NCI-H1092 (cell line): ENCODE results near the gene SPDYA.
"Not testable (repeated sequence)": the region's sequence is repeated elsewhere in the genome, so short reads cannot be mapped to it uniquely, and the experiment has no call there.

Source experiments
- DNase-seq: peaks from one replicate; lab custom pipeline; 2025; lab: John Stamatoyannopoulos, UW

The SPDYA gene

DNA sequence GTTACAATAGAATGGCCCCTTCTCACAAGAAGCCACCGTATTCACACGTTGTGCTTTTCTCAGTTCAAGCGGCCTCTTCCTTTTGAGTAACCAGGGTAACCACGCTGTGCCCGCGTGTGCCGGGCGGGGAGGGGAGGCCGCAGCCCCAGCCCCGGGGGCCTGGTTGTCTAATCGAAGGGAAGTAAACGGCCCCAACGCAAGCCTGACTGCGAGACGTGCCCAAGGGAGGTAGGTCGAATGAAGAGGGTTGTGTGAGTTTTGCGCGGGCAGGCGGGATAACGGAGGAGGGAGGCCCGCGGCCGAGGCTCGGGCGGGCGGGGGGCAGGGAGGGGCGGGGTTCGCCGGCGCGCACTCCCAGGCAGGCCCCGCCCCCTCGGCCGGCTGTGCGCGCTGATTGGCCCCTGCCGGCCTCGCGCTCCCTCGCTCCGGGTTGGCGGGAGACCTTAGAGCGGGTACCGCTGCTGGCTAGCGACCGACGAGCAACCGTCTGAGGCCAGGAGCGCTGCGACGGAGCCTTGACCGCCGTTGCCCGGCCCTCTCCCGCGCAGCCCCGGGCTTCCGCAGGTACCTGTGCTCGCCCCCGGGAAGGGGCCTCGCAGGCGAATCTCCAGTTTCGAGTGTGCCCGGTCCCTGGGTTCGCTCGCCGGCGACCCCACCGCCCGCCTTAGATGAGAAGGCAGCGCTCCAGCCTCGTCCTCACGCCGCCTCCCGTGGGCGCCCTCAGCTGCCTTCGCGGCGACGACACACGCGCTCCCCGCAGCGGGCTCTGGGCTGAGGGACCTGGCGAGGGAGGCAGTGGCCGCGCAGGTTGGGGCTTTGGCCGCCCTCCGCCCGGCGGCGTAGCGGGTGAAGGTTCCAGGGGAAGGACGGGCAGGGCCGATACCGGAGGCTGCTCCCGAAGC, at the start of gene SPDYA:
SPDYA (plus strand) TSS at position 451 of the 902 bp plus-strand sequence. CDS start 5,181 bp downstream, outside the sequence.
- peak; percentile 64 for DNase-seq

DNA sequence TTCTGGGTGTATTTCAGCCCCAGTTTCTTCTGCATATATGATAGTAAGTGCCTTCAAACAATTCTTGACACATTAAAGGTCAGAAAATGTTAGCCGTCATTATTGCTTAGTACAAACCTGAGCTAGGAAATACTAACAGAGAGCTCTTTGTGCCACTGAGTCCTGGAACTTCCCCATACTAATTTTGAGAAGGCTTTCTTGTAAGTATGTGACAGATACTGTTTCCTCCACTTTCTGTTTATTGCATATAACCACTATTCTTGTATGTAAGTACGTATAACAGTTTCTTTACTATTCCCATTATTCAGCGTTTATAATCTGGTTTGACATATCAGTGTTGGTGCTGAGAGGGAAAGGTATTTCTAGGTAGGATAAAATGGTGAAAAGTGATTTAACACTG, 49.2 kb upstream of the SPDYA start:
- no peak for DNase-seq

DNA sequence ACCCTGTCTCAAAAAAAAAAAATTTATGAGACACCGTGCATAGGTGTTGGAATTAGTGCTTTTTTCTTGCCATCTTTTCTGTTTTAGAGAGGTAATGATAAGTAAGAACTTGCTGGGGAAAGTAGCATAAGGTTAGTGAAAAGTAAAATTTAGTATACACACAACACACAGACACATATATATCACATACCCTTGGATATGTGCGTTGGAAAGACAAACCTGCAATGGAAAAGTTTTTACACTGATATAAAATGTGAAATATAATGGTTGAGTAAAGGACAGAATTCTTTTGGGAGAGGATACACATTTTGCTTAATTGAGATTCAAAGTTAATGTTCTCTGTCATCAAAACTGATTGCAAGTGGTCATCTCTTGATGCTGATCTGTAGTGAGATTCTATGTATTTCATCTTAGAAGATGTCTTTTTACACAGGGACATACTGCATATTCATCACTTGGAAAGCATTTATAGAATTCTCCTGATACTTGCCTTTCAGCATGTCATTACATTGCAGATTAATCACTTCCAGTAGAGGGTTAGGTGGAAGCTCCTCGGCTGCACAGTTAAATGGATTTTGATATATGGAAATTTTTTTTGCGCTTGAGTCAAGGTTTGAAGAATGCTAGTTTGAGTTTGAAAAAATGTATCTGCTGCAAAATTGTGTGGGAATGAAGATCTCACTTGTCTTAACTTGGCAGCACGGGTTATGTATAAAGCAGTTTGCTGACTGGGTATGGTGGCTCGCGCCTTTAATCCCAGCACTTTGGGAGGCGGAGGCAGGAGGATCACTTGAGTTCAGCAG, 45.5 kb upstream of the SPDYA start:
- DNase-seq = no peak

DNA sequence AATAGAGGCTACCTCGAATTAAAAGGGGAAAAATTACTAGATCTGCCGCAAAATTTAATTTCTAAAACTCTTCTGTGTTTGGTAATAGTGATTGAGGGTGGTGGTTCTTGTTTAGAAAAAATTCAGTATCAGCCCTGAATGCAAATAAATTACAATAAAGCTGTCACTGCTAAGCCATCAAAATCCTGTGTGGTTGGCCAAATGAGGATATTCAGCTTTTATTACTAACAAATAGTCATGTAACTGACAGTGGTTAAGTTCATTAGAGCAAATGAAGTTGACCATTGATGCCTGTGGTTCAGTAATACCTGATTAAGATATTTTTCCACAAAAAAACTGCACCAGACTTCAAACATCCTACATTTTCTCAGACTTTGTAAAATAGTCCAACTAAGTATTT, 44.6 kb upstream of the SPDYA start:
- no peak for DNase-seq

DNA sequence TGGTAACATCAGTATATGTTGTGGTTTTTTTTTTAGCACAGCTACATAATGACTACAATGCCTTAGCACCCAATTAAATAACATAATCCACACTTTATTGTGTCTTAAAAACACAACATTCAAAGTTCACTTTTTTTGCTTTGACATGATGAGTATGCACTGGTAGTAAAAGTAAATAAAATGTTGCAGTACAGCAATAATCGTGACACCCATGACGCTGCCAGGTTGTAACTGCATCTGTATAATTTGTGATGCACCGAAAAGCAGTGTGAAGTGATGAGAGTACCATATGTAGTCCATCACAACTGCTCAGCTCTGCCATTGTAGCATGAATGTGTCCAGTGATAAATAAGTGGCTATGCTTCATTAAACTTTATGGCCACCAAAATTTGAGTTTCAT, 43.3 kb upstream of the SPDYA start:
- DNase-seq = no peak

DNA sequence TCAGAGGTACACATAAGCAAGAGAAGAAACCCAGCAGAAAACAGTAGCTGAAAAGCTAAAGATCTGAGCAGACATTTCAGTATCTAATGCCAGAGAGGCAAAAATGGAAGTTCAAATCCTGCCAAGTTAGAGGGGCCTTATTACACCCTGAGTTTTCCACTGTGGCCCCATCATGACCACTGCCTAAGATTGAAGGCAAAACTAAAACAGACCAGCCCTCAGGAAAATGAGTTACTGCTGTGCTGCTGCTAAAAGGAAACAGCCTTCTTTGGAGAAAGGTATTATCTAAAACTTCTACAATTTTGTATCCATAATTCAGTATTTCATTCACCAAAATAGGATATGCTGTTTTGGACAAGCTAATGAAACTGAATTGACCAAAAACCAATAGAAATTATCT, 42.2 kb upstream of the SPDYA start:
- DNase-seq = no peak

DNA sequence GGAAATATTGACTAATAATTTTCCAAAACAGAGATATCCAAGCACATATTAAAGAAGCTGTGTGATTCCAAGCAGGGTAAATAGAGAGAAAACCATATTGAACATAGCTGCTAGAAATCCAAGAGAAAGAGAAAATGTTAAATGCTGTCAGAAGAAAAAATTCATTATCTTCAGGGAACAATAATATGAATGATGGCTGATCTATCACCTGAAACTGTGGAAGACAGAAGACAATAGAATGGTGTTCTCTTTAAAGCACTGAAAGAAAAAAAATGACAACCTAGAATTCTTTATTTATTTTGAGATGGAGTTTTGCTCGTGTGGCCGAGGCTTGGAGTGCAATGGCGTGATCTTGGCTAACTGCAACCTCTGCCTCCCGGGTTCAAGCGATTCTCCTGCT, 41.7 kb upstream of the SPDYA start:
- no peak for DNase-seq

DNA sequence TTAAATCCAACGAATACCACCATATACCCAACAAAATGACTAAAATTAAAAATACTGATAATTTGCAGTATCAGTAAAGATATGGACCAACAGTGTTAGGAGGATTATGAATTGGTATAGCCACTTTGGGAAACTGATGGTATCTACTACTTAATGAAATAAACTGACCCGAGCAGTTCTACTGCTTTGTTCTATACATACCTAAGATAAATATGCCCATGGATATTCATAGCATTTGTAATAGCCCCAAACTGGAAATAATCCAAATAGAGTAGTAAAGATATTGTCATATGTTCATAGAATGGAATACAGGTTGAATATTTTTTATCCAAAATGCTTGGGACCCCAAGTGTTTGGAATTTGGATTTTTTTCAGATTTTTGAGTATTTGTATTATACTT, 38.3 kb upstream of the SPDYA start:
- DNase-seq = no peak

DNA sequence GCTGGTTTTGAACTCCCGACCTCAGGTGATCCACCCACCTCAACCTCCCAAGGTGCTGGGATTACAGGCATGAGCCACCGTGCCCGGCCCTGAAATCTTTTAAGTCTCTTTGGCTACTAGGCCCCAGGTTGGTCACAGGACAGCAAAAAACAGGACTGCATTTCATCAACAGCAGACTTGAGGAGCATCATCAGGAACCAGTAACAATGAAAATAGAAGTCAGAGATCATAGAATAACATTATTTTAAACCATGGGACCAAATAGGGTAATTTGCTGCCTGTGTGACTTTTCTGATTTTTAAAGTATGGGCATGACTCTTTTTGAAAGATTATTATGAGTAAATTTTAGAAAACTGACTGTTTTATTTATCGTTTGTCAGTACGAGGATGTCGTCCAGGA, 34.2 kb upstream of the SPDYA start:
- no peak for DNase-seq

DNA sequence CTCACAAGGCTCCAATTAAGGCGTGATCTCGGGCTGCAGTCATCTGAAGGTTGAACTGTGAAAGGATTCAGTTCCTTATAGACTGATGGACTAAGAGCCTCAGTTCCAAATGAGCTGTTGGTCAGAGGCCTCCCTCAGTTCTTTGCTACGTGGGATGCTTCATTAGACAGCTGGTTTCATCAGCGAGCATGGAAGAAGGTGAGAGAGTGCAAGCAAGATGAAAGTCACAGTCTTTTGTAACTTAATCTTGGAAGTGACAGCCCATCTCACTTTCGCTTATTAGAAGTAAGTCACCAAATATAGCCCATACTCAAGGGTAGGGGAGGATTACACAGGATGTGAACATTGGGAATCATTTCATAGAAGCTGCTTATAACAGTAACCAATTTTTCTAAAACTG, 32.2 kb upstream of the SPDYA start:
- no peak for DNase-seq

DNA sequence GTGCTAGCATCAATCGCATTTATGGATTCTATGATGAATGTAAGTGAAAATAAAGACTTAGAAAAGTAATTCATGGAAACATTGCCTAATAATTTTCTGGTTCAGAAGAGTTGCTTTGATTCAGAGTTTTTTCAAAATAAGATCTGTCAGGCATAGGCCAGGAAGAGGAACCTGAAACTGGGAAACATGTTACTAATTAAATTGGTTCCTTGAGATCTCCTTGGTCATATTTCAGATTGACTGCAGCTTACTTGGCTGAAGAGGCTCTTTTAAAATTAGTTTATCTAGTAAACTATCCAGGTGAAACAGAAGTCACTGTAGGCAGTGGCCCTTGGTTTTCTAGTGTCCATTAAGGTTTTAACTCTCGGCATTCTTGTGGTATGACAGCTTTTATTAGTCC, 31.6 kb upstream of the SPDYA start:
- DNase-seq = no peak

DNA sequence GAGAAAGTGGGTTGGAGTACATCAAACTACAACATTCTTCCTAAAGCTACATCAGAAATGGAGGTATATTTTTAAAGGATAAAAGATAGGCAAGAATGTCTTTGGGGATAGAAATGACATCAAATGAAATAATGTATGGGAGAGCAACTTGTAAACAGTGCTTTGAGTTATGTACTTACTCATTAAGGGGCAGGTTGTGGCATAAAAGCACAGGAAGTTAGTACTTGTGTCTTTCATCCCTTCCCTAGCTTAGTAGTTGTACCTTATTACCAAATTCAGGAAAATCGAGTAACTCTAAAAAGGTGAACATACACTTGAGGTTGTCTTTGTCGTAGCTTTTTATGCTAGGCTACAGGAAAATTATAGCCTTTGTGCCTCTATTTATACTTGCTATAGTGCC, 30.1 kb upstream of the SPDYA start:
- DNase-seq = no peak

DNA sequence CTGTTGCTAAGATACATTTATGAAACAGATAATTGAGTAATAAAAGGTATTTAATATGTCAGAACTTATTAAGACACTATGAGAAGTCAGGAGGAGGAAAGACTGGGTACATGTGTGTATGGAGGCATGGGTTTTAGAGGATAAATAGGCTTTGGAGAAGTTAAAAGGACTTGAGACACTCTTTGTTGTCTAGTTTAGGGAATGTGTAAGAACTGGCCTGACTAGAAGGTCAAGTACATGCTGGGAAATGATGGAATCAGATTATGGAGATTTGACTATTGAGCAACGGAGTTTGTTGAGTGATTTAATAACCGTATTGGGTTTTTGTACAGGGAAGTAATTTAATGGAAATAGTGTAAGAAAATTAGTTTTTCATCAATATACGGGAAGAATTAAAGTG, 28.2 kb upstream of the SPDYA start:
- no peak for DNase-seq

DNA sequence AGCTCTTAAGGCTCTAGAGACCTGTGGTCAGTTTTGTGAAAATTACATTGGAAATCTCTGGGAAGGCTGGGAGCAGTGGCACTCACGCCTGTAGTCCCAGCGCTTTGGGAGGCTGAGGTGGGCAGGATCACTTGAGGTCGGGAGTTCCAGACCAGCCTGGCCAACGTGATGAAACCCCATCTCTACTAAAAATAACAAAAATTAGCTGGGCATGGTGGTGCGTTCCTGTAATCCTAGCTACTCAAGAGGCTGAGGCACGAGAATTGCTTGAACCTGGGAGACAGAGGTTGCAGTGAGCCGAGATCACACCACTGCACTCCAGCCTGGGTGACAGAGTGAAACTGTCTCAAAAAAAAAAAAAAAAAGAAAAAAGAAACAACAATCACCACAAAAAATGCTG, 26.1 kb upstream of the SPDYA start:
- not testable (repeated sequence) for DNase-seq

DNA sequence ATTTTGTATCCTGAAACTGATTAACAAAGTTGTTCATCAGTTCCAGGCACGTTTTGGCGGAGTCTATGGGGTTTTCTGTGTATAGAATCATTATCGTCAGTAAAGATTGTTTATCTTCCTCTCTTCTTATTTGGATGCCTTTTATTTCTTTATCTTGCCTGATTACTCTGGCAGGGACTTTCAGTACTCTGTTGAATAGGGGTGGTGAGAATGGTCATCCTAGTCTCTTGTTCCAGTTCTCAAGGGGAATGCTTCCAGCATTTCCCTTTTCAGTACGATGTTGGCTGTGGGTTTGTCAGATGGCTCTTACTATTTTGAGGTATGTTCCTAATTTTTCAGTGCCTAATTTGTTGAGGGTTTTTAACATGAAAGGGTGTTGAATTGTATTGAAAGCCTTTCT, 14.0 kb upstream of the SPDYA start:
- DNase-seq = no peak

DNA sequence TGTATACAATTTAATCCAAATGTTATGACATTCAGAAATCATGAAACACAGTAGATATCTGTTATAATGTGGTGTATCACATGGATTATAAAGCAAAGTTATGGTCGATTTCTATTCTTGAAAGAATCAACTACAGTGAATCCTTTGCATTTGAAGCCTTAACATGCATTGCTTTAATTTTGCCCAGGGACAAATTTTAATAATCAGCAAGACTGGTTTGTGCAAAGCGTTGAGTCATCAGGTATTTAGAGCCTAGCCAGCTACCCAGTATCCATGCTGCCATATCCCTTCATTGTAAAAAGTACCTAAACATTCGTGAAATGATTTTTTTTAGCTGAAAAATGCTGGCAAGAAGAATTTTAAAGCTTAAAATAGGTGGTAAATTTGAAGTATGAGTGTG, 8.9 kb upstream of the SPDYA start:
- no peak for DNase-seq

DNA sequence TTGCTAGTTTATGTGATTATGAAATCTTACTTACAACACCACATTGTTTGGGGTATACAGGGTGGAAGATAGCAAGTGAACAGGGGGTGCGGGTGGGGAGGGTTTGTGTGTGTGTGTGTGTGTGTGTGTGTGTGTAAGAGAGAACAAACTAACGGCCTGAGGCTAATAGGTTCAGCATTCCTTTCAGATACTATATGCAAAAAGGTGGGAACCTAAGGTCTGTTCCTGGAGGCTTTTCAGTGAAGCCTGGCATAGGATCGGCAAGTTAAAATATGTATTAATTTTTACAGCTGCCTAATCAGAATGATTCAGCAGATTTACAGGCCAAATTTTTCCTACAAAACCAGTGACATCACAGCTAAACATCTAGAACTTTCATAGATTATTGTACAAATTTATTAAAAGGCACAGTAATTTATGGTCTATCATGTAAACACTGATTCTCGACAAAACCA, 7.6 kb upstream of the SPDYA start:
- DNase-seq = no peak

DNA sequence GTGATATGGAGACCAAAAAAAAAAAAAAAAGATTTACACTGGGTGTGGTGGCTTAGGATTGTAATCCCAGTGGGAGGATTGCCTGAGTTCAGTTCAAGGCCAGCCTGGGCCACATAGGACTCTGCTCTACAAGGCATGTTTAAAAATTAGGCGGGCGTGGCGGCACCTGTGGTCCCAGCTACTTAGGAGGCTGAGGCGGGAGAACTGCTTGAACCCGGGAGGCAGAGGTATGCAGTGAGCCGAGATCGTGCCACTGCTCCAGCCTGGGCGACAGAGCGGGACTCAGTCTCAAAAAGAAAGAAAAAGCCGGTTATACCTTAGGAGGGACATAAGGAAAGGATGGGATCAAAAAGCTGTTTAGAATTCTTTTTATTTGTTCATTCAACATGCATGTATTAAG, 707 bp upstream of the SPDYA start:
- DNase-seq = no peak

DNA sequence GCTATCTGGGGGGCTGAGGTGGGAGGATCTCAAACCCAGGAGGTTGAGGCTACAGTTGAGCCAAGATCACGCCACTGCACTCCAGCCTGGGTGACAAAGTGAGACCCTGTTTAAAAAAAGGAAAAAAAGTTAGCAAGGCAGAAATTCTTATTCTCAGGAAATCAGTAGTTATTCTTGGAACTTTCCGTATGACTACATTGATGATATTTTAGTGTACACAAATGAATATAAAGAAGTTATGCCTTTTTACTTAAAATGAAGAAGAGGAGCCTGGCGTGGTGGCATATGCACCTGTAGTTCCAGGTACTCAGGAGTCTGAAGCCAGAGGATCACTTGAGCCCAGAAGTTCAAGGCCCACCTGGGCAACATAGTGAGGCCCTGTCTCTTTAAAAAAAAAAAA, 7.4 kb downstream of the SPDYA start:
- DNase-seq = no peak

DNA sequence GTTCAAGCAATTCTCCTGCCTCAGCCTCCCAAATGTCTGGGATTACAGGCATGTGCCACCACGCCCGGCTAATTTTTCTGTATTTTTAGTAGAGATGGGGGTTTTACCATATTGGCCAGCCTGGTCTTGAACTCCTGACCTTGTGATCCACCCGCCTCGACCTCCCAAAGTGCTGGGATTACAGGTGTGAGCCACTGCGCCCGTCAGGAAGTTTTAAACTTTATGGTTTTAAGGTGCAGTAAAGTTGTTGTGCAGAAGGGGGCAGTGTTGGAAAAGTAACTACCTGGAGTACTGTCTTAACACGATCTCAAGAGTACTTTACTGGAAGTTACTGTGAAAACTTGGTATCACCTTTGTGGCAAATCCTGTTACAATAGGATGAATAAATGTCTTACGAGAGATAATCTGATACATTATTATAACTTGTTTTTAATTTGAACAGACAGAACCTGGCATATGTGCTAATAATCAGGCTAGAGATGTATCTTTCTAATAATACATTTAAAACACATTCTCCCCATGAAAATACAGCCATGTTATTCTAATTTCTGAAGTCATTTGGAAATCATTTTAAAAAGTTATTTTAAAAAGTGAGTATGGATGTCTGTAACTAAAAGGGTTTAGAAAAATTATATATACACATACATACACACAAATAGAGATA, 10.8 kb downstream of the SPDYA start:
- no peak for DNase-seq

DNA sequence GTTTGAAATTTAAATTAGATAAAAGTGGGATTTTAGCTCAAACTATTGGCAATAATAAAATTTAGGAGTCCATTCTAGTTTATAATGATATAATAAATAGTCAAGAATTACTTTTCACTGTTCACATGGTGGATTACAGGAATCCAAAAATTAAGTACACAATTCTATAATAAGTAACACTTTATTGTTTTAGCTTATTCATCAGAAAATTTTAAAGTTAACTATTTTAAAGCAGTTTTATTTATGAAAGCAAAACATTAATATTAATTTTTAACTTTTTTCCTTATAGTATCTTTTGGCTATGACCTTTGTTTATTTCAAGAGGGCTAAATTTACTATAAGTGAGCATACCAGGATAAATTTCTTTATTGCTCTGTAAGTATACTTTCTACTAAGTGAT, 11.4 kb downstream of the SPDYA start:
- DNase-seq = no peak

DNA sequence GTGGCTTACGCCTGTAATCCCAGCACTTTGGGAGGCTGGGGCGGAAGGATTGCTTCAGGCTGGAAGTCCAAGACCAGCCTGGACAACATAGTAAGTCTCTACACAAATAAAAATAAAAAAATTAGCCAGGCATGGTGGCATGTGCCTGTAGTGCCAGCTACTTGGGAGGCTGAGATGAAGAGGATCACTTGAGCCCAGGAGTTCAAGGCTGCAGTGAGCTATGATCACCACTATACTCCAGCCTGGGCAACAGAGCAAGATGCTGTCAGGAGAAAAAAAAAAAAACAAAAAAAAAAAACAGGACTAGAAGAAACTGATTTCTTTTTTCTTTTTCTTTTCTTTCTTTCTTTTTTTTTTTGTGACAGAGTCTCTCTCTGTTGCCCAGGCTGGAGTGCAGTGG, 13.6 kb downstream of the SPDYA start:
- no peak for DNase-seq

DNA sequence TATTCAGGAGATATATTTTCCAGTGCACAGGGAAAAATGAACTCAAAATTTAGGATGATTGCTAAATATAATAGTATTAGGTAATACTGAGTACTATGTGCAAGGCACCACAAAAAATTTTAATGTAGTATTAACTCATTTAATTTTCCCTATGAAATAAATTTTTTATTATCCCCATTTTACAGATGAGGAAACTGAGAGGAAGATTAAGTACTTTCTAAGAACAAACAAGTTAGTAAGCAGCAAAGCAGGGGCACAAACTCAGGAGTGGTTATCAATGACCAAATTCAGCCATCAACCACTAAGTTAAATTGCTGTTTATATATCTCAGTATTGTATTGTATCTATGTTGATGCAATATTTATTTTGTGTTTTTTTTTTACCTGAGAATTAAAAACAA, 14.2 kb downstream of the SPDYA start:
- DNase-seq = no peak
